ENCODE measurements around the gene PTPRM. TPM values are rescaled to one million over a fixed set of nuclear protein-coding genes. Genes with fewer than 3 reads are reported as not detected.

The PTPRM gene
- total and polyA plus RNA-seq, 2 donors (not counting 3 experiments of a cell fraction or from before 2014, with no cell fraction given), result 37.4 to 43.7 TPM

GRCh38 chr18:7619676-7620075 lies 52.6 kb downstream of the PTPRM start:
- dilution Hi-C loops (cut with MboI; ENCODE audit: extremely low pct_ligation_motif_present, low sequenced_read_pairs), result no loop called here
- ChIA-PET CTCF (interaction anchor here (1.1 kb wide), 1 partner anchor 347 kb away, joined by 3 read pairs; no protein-coding TSS in a partner anchor), POLR2A (no interaction called here)
- intact Hi-C loops (cut with micrococcal nuclease), result no loop called here
- no peak overlapping the region for H3K4me3 ChIP-seq (replicated peaks in 1 of 3; ENCODE audit: insufficient read depth in 1 of 3, low read depth in 1 of 3, low read length in 3 of 3)
- H3K27ac ChIP-seq (ENCODE audit: insufficient read depth, low read depth, low read length), result no peak overlapping the region
- H3K4me2 ChIP-seq (ENCODE audit: insufficient read depth, low read length), result no peak overlapping the region
- FAIRE-seq (no peak), DNase-seq (ENCODE audit: low read depth, low spot score) (no peak)
- H3K9me1 ChIP-seq (replicated peaks; ENCODE audit: control insufficient read depth, extremely low read depth, insufficient read depth, low read length), result no peaks in the 10 kb centered on the region
- no peaks in the 10 kb centered on the region for H3K4me1 ChIP-seq (ENCODE audit: control insufficient read depth, extremely low read depth, insufficient read depth, low read length)
- no peaks in the 10 kb centered on the region for H4K20me1 ChIP-seq (replicated peaks; ENCODE audit: control insufficient read depth, extremely low read depth, insufficient read depth, low read length)
- H3K9ac ChIP-seq (replicated peaks; ENCODE audit: extremely low read depth, insufficient read depth, low read length), result no peak overlapping the region
- H3K27me3 ChIP-seq (ENCODE audit: control insufficient read depth in 2 of 2, insufficient read depth in 2 of 2, low read length in 2 of 2), result no peaks in the 10 kb centered on the region
- no peaks in the 10 kb centered on the region for H3K36me3 ChIP-seq (ENCODE audit: control insufficient read depth in 2 of 2, extremely low read depth in 1 of 2, insufficient read depth in 2 of 2, low read length in 2 of 2)
- H3K9me3 ChIP-seq (replicated peaks; ENCODE audit: control insufficient read depth, insufficient read depth, low read length), result no peaks in the 10 kb centered on the region
- H3K79me2 ChIP-seq (ENCODE audit: control insufficient read depth, insufficient read depth, low read length), result no peaks in the 10 kb centered on the region
- TF ChIP-seq MYC (IDR thresholded peaks at IDR 0.05; ENCODE audit: low read depth, low read length) (no peak), CTCF (IDR thresholded peaks at IDR 0.05; ENCODE audit: extremely low read depth in 1 of 2, insufficient read depth in 1 of 2, low read depth in 1 of 2, low read length in 2 of 2) (no peak), EZH2 (IDR thresholded peaks at IDR 0.05; ENCODE audit: borderline replicate concordance, low read depth, low read length, severe bottlenecking) (no peak), POLR2AphosphoS5 (IDR thresholded peaks at IDR 0.05; ENCODE audit: insufficient read depth, low read depth, low read length) (no peak), MAX (IDR thresholded peaks at IDR 0.05; ENCODE audit: insufficient read depth, insufficient read length) (no peak), FOS (IDR thresholded peaks at IDR 0.05; ENCODE audit: borderline replicate concordance, insufficient read depth, low read length) (no peak), JUN (IDR thresholded peaks at IDR 0.05; ENCODE audit: borderline replicate concordance, insufficient read depth, insufficient read length, low read depth) (no peak)
- BruUV-seq (replicated peaks), result no TSS peak
- H2AFZ ChIP-seq (ENCODE audit: low read depth, low read length), result no peak overlapping the region

Data from endothelial cell of umbilical vein (primary cell).